NT2/D1 (cell line): ENCODE measurements around the gene CD68.

Source experiments
- SUZ12 ChIP-seq: IDR thresholded peaks from 2 replicates; pipeline ENCODE4 v1.6.1; 2011; ENCODE audit not compliant: insufficient read length, insufficient read depth; ENCODE audit errors: extremely low read depth
- YY1 ChIP-seq: IDR thresholded peaks from 2 replicates; pipeline ENCODE4 v1.6.1; 2011; ENCODE audit not compliant: insufficient read length, insufficient read depth

GRCh38 chr17:7593296-7593695 is 13.9 kb downstream of the CD68 start:
- TF ChIP-seq SUZ12 (no peak), YY1 (no peak)
